SK-N-SH (cell line): Measurements from ENCODE around the gene ARHGAP1. TPM values are rescaled to one million over a fixed set of nuclear protein-coding genes. Genes with fewer than 3 reads are reported as not detected.

Experiments
- CTCF ChIA-PET: fragments of 300-600, 350-600 bp; formaldehyde crosslinking; extraction: SDS; loops from one replicate; lab custom pipeline; 2021; lab: Yijun Ruan, JAX
- POLR2A ChIA-PET: fragments of 350-600 bp; sonication (Branson Sonifier 250); formaldehyde crosslinking; extraction: SDS; loops from one replicate; lab custom pipeline; 2020; ENCODE audit warnings: antibody characterized with exemption, inconsistent platforms; lab: Yijun Ruan, JAX
- DNase-seq: peaks from one replicate; pipeline ENCODE4 v3.0.0; 2012
- H2AFZ ChIP-seq: fragments of 200-600 bp; sonication (generic); 2 replicates; pipeline ENCODE4 v1.8.1; 2016; ENCODE audit warnings: antibody characterized with exemption, mild to moderate bottlenecking, low read depth
- H3F3A ChIP-seq: fragments of 200-600 bp; sonication (generic); replicated peaks from 2 replicates; pipeline ENCODE3; 2016; ENCODE audit warnings: antibody characterized with exemption, mild to moderate bottlenecking; ENCODE audit not compliant: insufficient read depth
- H3K27ac ChIP-seq, 2 experiments: fragments of 200-500 bp in 1 of 2; fragments of 200-600 bp in 1 of 2; sonication (Bioruptor generic) in 1 of 2; sonication (generic), shearing (Covaris generic) in 1 of 2; 2 replicates each; pipeline versions ENCODE4 v1.5.1 to v1.6.1; 2014 to 2016; ENCODE audit warnings: low read depth in 2 of 2, inconsistent platforms in 1 of 2, low read length in 1 of 2, mild to moderate bottlenecking in 1 of 2, mixed read lengths in 1 of 2
- H3K27me3 ChIP-seq: fragments of 200-600 bp; sonication (generic), shearing (Covaris generic); 2 replicates; pipeline ENCODE4 v1.6.1; 2016; ENCODE audit warnings: mixed run types; ENCODE audit not compliant: insufficient read depth
- H3K36me3 ChIP-seq, 2 experiments: fragments of 200-500 bp in 1 of 2; fragments of 200-600 bp in 1 of 2; sonication (Bioruptor generic) in 1 of 2; sonication (generic) in 1 of 2; replicated peaks in 1 of 2; 2 replicates each; pipeline versions ENCODE3 to v1.5.1; 2014 to 2016; ENCODE audit warnings: low read length in 1 of 2, mild to moderate bottlenecking in 1 of 2; ENCODE audit not compliant: insufficient read depth in 2 of 2, control insufficient read depth in 1 of 2
- H3K4me1 ChIP-seq, 2 experiments: fragments of 200-500 bp in 1 of 2; fragments of 200-600 bp in 1 of 2; sonication (Bioruptor generic) in 1 of 2; sonication (generic), shearing (Covaris generic) in 1 of 2; 2 replicates each; pipeline versions ENCODE4 v1.5.1 to v1.6.1; 2014 to 2016; ENCODE audit warnings: low read depth in 1 of 2, low read length in 1 of 2, mixed run types in 1 of 2; ENCODE audit not compliant: insufficient read depth in 2 of 2, control insufficient read depth in 1 of 2
- H3K4me2 ChIP-seq: fragments of 200-600 bp; sonication (generic), shearing (Covaris generic); 2 replicates; pipeline ENCODE4 v1.6.1; 2017; ENCODE audit warnings: mixed run types
- H3K4me3 ChIP-seq, 2 experiments: fragments of 200-500 bp in 1 of 2; fragments of 200-600 bp in 1 of 2; sonication (Bioruptor generic) in 1 of 2; sonication (generic), shearing (Covaris generic) in 1 of 2; 2 replicates each; pipeline versions ENCODE4 v1.5.1 to v1.8.1; 2014 to 2016; ENCODE audit warnings: low read depth in 2 of 2, inconsistent platforms in 1 of 2, low read length in 1 of 2, mild to moderate bottlenecking in 1 of 2, mixed read lengths in 1 of 2, moderate library complexity in 1 of 2
- H3K79me2 ChIP-seq: fragments of 200-600 bp; sonication (generic); 2 replicates; pipeline ENCODE4 v1.8.1; 2017; ENCODE audit warnings: mild to moderate bottlenecking; ENCODE audit not compliant: insufficient read depth
- H3K9ac ChIP-seq: fragments of 200-600 bp; sonication (generic); 2 replicates; pipeline ENCODE4 v1.6.1; 2017; ENCODE audit warnings: mixed run types
- H3K9me2 ChIP-seq: fragments of 200-600 bp; sonication (generic); 2 replicates; pipeline ENCODE4 v1.6.1; 2017; ENCODE audit warnings: mixed run types
- H3K9me3 ChIP-seq: fragments of 200-600 bp; sonication (generic); 2 replicates; pipeline ENCODE4 v1.6.1; 2017; ENCODE audit warnings: mixed run types, mild to moderate bottlenecking, moderate library complexity
- H4K20me1 ChIP-seq: fragments of 200-600 bp; sonication (generic); 2 replicates; pipeline ENCODE4 v1.6.1; 2017; ENCODE audit warnings: mild to moderate bottlenecking, mixed run types; ENCODE audit not compliant: insufficient read depth
- ELF1 ChIP-seq: IDR thresholded peaks from 2 replicates; pipeline ENCODE4 v1.4.0; 2012
- EP300 ChIP-seq, 2 experiments: IDR thresholded peaks; 2 replicates each; pipeline versions ENCODE4 v1.4.0 to v1.6.1; 2012; ENCODE audit warnings: borderline replicate concordance in 1 of 2, low read depth in 1 of 2, low read length in 1 of 2
- FOXJ3 ChIP-seq: sonication (generic); formaldehyde crosslinking; IDR thresholded peaks from 2 replicates; pipeline ENCODE4 v1.5.1; 2020; ENCODE audit warnings: mild to moderate bottlenecking, missing genetic modification reagents
- FOXM1 ChIP-seq: IDR thresholded peaks from 2 replicates; pipeline ENCODE4 v1.4.0; 2012; ENCODE audit warnings: low read depth, mild to moderate bottlenecking
- GATA2 ChIP-seq: sonication (generic); formaldehyde crosslinking; IDR thresholded peaks from 2 replicates; pipeline ENCODE4 v1.5.0; 2020; ENCODE audit warnings: mild to moderate bottlenecking, missing genetic modification reagents
- IRF3 ChIP-seq: fragments of 150-350 bp; IDR thresholded peaks from 2 replicates; pipeline ENCODE4 v1.6.1; 2016; ENCODE audit warnings: mild to moderate bottlenecking, low read depth, low read length
- JUND ChIP-seq: IDR thresholded peaks from 2 replicates; pipeline ENCODE4 v1.4.0; 2012
- MAX ChIP-seq: IDR thresholded peaks from 2 replicates; pipeline ENCODE4 v1.4.0; 2012; ENCODE audit warnings: low read depth
- MEF2A ChIP-seq: IDR thresholded peaks from 2 replicates; pipeline ENCODE4 v1.4.0; 2012; ENCODE audit warnings: low read depth, borderline replicate concordance
- NRF1 ChIP-seq: IDR thresholded peaks from 2 replicates; pipeline ENCODE4 v1.6.1; 2012; ENCODE audit warnings: low read depth, mild to moderate bottlenecking, low read length
- PBX3 ChIP-seq: IDR thresholded peaks from 2 replicates; pipeline ENCODE4; 2012
- POLR2AphosphoS5 ChIP-seq: IDR thresholded peaks from 2 replicates; pipeline ENCODE4 v1.6.1; 2012; ENCODE audit warnings: low read depth, low read length
- RAD21 ChIP-seq: IDR thresholded peaks from 2 replicates; pipeline ENCODE4 v1.6.1; 2012; ENCODE audit warnings: mild to moderate bottlenecking, low read length
- RXRA ChIP-seq: IDR thresholded peaks from 2 replicates; pipeline ENCODE4 v1.4.0; 2012; ENCODE audit warnings: low read depth, mild to moderate bottlenecking, borderline replicate concordance
- SMC3 ChIP-seq: IDR thresholded peaks from 2 replicates; pipeline ENCODE4 v1.6.1; 2012; ENCODE audit warnings: low read depth, low read length, improper control_type of control experiment
- TAF1 ChIP-seq: IDR thresholded peaks from 2 replicates; pipeline ENCODE4 v1.6.1; 2012; ENCODE audit warnings: low read depth, mild to moderate bottlenecking, low read length, moderate library complexity, borderline replicate concordance
- TCF12 ChIP-seq: IDR thresholded peaks from 2 replicates; pipeline ENCODE4 v1.4.0; 2012
- TEAD4 ChIP-seq: IDR thresholded peaks from 2 replicates; pipeline ENCODE4 v1.4.0; 2012; ENCODE audit warnings: mild to moderate bottlenecking, borderline replicate concordance; ENCODE audit not compliant: insufficient read depth
- USF1 ChIP-seq: IDR thresholded peaks from 2 replicates; pipeline ENCODE4 v1.4.0; 2012; ENCODE audit warnings: low read depth, borderline replicate concordance
- YY1 ChIP-seq: IDR thresholded peaks from 2 replicates; pipeline ENCODE4 v1.4.0; 2012; ENCODE audit warnings: low read depth, mild to moderate bottlenecking
- WGBS: methylation state at CpG from one replicate; pipeline ENCODE4 v1.1.6; 2017; ENCODE audit warnings: low lambda C conversion rate; 5-methylcytosine and 5-hydroxymethylcytosine counted together
- polyA plus RNA-seq, 3 experiments: library from polyadenylated mRNA; depleted of rRNA; stranded (reverse); fragments of >200 nt; gene quantifications; 2 replicates each; pipeline ENCODE4 v1.2.3, GENCODE V29; 2012

The ARHGAP1 gene
- polyA plus RNA-seq, 1 of the 3 experiments (the other 2 are of a cell fraction), result 27.1 TPM

- no peak for DNase-seq
- TF ChIP-seq YY1 (no peak), ELF1 (no peak), MAX (no peak), PBX3 (no peak), POLR2AphosphoS5 (no peak), FOXM1 (no peak), JUND (no peak), TCF12 (no peak), GATA2 (CRISPR knock-in tag) (no peak), RXRA (no peak), TAF1 (no peak), RAD21 (no peak), SMC3 (no peak), NRF1 (no peak), USF1 (no peak), MEF2A (no peak)
- POLR2A ChIA-PET, result interaction anchor here (0.9 kb wide), 1 partner anchor 30 kb away, joined by 4 read pairs; no protein-coding TSS in a partner anchor
Observed at GRCh38 chr11:46678741-46679130, 21.7 kb downstream of the ARHGAP1 start.

GRCh38 chr11:46677991-46678740 lies 22.3 kb downstream of the ARHGAP1 start:
- no peaks in the 10 kb centered on the region for H4K20me1 ChIP-seq
- 82% methylated on average over 8 of the region's 10 CpGs for WGBS
- POLR2A ChIA-PET, result interaction anchor here (0.9 kb wide), 1 partner anchor 29 kb away, joined by 4 read pairs; no protein-coding TSS in a partner anchor

More at GRCh38 chr11:46678741-46679130, 21.7 kb downstream of the ARHGAP1 start:
- H3K9ac ChIP-seq, result no peak overlapping the region
- H3K4me2 ChIP-seq, result no peak overlapping the region
- no peaks in the 10 kb centered on the region for H3K9me2 ChIP-seq
- peaks cover 6 to 47% of the 10 kb centered on the region in 2 experiments for H3K36me3 ChIP-seq
- 91% methylated on average over 6 of the region's 9 CpGs for WGBS
- CTCF ChIA-PET, result interaction anchor here (0.6 to 1.6 kb wide), 3 partner anchors 10 to 19 kb away, joined by 3 to 4 read pairs (median 3); no protein-coding TSS in a partner anchor
- H3K4me3 ChIP-seq, result no peak overlapping the region
- no peak overlapping the region for H2AFZ ChIP-seq
- H3F3A ChIP-seq, result peaks cover 4% of the 10 kb centered on the region
- H3K27ac ChIP-seq, result no peak overlapping the region
- H3K79me2 ChIP-seq, result no peaks in the 10 kb centered on the region; the same call in 1 of the 2 replicates
- H3K4me1 ChIP-seq, result peaks cover 0 to 15% of the 10 kb centered on the region in 2 experiments; a peak in 1 of 4 replicates
- no peaks in the 10 kb centered on the region for H4K20me1 ChIP-seq
- no peaks in the 10 kb centered on the region for H3K9me3 ChIP-seq
- H3K27me3 ChIP-seq, result no peaks in the 10 kb centered on the region

More at GRCh38 chr11:46677991-46678740, 22.3 kb downstream of the ARHGAP1 start:
- TF ChIP-seq FOXJ3 (no peak), FOXM1 (no peak), TEAD4 (no peak), IRF3 (no peak), EP300 (IDR thresholded peaks at IDR 0.05; ENCODE audit: borderline replicate concordance in 1 of 2, low read depth in 1 of 2, low read length in 1 of 2) (no peak), YY1 (no peak)
- Histone ChIP-seq H3F3A (peaks cover 4% of the 10 kb centered on the region), H3K27ac (no peak overlapping the region), H3K9me2 (no peaks in the 10 kb centered on the region), H2AFZ (no peak overlapping the region), H3K79me2 (no peaks in the 10 kb centered on the region; the same call in 1 of the 2 replicates), H3K4me3 (no peak overlapping the region), H3K4me1 (peaks cover 0 to 15% of the 10 kb centered on the region in 2 experiments; a peak in 1 of 4 replicates), H3K4me2 (no peak overlapping the region), H3K36me3 (peaks cover 9 to 52% of the 10 kb centered on the region in 2 experiments), H3K9me3 (no peaks in the 10 kb centered on the region), H3K27me3 (no peaks in the 10 kb centered on the region), H3K9ac (no peak overlapping the region)
- CTCF ChIA-PET, result interaction anchor here (0.6 to 1.6 kb wide), 3 partner anchors 9 to 19 kb away, joined by 3 to 4 read pairs (median 3); no protein-coding TSS in a partner anchor
- no peak for DNase-seq
